Activated CD8-positive, alpha-beta T cell treated with anti-CD3 and anti-CD28 coated beads for 36 hours (primary cell): ENCODE results near the gene COBL. TPM values are rescaled to one million over a fixed set of nuclear protein-coding genes. Genes with fewer than 3 reads are reported as not detected.

ENCODE experiments used
- ATAC-seq: fragments of 200-7000 bp; cut with Tn5 transposase; one replicate; pipeline ENCODE4 v1.10.0; 2021; ENCODE audit warnings: mild to moderate bottlenecking, moderate library complexity
- CTCF ChIA-PET: fragments of 350-600 bp; sonication (Branson Sonifier 250); formaldehyde crosslinking; loops from one replicate; lab custom pipeline; 2021; ENCODE audit warnings: antibody characterized with exemption; lab: Charles Lee
- POLR2A ChIA-PET: fragments of 350-600 bp; sonication (Branson Sonifier 250); formaldehyde crosslinking; loops from one replicate; lab custom pipeline; 2021; ENCODE audit warnings: antibody characterized with exemption; lab: Charles Lee
- DNase-seq: peaks from one replicate; pipeline ENCODE4 v3.0.0-alpha.2; 2020
- H3K27ac Mint-ChIP-seq: one replicate; pipeline ENCODE4 v1.8.0; 2021; ENCODE audit warnings: mild to moderate bottlenecking, mixed read lengths
- H3K27me3 Mint-ChIP-seq: one replicate; pipeline ENCODE4 v1.8.0; 2021; ENCODE audit warnings: mixed read lengths
- H3K36me3 Mint-ChIP-seq: one replicate; pipeline ENCODE4 v1.8.0; 2021; ENCODE audit warnings: low read depth, mixed read lengths
- H3K4me1 Mint-ChIP-seq: one replicate; pipeline ENCODE4 v1.8.0; 2021; ENCODE audit warnings: low read depth, mixed read lengths
- H3K4me3 Mint-ChIP-seq: one replicate; pipeline ENCODE4 v1.8.0; 2021; ENCODE audit warnings: mild to moderate bottlenecking, moderate library complexity, mixed read lengths
- H3K9me3 Mint-ChIP-seq: one replicate; pipeline ENCODE4 v1.8.0; 2021; ENCODE audit warnings: mixed read lengths
- CTCF ChIP-seq: fragments of 200-600 bp; IDR thresholded peaks from one replicate; pipeline ENCODE4 v1.8.0; 2022; ENCODE audit warnings: antibody characterized with exemption, mild to moderate bottlenecking
- intact Hi-C: fragments of 100-400 bp; cut with micrococcal nuclease; formaldehyde crosslinking; loops from one replicate; pipeline ENCODE4 v1.10.0; 2022
- total RNA-seq, 2 experiments: library from RNA; stranded (reverse); gene quantifications; one replicate each; pipeline ENCODE4 v1.2.3, GENCODE V29; 2021

COBL gene
- total RNA-seq, 2 experiments from 2014 or later = not detected

- no peak for TF ChIP-seq CTCF
- no peak overlapping the region for H3K27ac Mint-ChIP-seq
- peaks cover under 1% of the 10 kb centered on the region for H3K9me3 Mint-ChIP-seq
- intact Hi-C loops = no loop called here
- H3K4me1 Mint-ChIP-seq = peaks cover 35% of the 10 kb centered on the region
- DNase-seq (no peak), ATAC-seq (no peak)
- no peak overlapping the region for H3K4me3 Mint-ChIP-seq
- no peaks in the 10 kb centered on the region for H3K36me3 Mint-ChIP-seq
- POLR2A ChIA-PET = no interaction called here
- CTCF ChIA-PET = interaction anchor here (1.6 to 2.1 kb wide), 4 partner anchors 9 to 41 kb away, joined by 5 to 9 read pairs (median 7); no protein-coding TSS in a partner anchor
- no peaks in the 10 kb centered on the region for H3K27me3 Mint-ChIP-seq
Observed at GRCh38 chr7:51121036-51121790, 195.4 kb downstream of the COBL start.

- DNase-seq (no peak), ATAC-seq (no peak)
- Mint-ChIP-seq H3K36me3 (no peaks in the 10 kb centered on the region), H3K4me3 (no peak overlapping the region), H3K9me3 (peaks cover 8% of the 10 kb centered on the region), H3K4me1 (peaks cover 28% of the 10 kb centered on the region), H3K27me3 (no peaks in the 10 kb centered on the region), H3K27ac (no peak overlapping the region)
- ChIA-PET CTCF (no interaction called here), POLR2A (no interaction called here)
- no peak for TF ChIP-seq CTCF
- intact Hi-C loops = no loop called here
Observed at GRCh38 chr7:51118628-51119027, 198.0 kb downstream of the COBL start.

- peaks cover 8% of the 10 kb centered on the region for H3K9me3 Mint-ChIP-seq
- no peaks in the 10 kb centered on the region for H3K4me1 Mint-ChIP-seq
- TF ChIP-seq CTCF = no peak
- CTCF ChIA-PET = no interaction called here
- ATAC-seq = no peak
- intact Hi-C loops = no loop called here
- no peak for DNase-seq
- no peaks in the 10 kb centered on the region for H3K36me3 Mint-ChIP-seq
- H3K27ac Mint-ChIP-seq = no peak overlapping the region
- H3K4me3 Mint-ChIP-seq = no peak overlapping the region
- H3K27me3 Mint-ChIP-seq = no peaks in the 10 kb centered on the region
- POLR2A ChIA-PET = no interaction called here
Observed at GRCh38 chr7:51114501-51114900, 202.1 kb downstream of the COBL start.

GRCh38 chr7:51113962-51114361, 202.6 kb downstream of the COBL start:
- Mint-ChIP-seq H3K27ac (no peak overlapping the region), H3K9me3 (peaks cover 8% of the 10 kb centered on the region), H3K4me3 (no peak overlapping the region), H3K27me3 (no peaks in the 10 kb centered on the region), H3K4me1 (no peaks in the 10 kb centered on the region), H3K36me3 (no peaks in the 10 kb centered on the region)
- ATAC-seq (no peak), DNase-seq (no peak)
- TF ChIP-seq CTCF = no peak
- intact Hi-C loops = no loop called here
- ChIA-PET CTCF (no interaction called here), POLR2A (no interaction called here)

- H3K4me1 Mint-ChIP-seq = no peaks in the 10 kb centered on the region
- DNase-seq (no peak), ATAC-seq (no peak)
- H3K36me3 Mint-ChIP-seq = no peaks in the 10 kb centered on the region
- H3K4me3 Mint-ChIP-seq = no peak overlapping the region
- no peak overlapping the region for H3K27ac Mint-ChIP-seq
- POLR2A ChIA-PET = no interaction called here
- intact Hi-C loops = no loop called here
- CTCF ChIA-PET = interaction anchor here (2.0 kb wide), 1 partner anchor 8 kb away, joined by 5 read pairs; no protein-coding TSS in a partner anchor
- peaks cover 8% of the 10 kb centered on the region for H3K9me3 Mint-ChIP-seq
- H3K27me3 Mint-ChIP-seq = no peaks in the 10 kb centered on the region
- no peak for TF ChIP-seq CTCF
Observed at GRCh38 chr7:51113560-51113959, 203.0 kb downstream of the COBL start.
